GM23248 (cell line): ENCODE data around the gene PFDN1. TPM values are rescaled to one million over a fixed set of nuclear protein-coding genes. Genes with fewer than 3 reads are reported as not detected.

Experiments used
- DNase-seq: peaks from one replicate; pipeline ENCODE4 v3.0.0-alpha.2; 2015
- H2AFZ ChIP-seq: fragments of 200-600 bp; sonication (generic); 2 replicates; pipeline ENCODE4 v1.6.1; 2016; ENCODE audit warnings: antibody characterized with exemption
- H3F3A ChIP-seq: fragments of 200-600 bp; sonication (generic); 2 replicates; pipeline ENCODE4 v1.6.1; 2016; ENCODE audit warnings: mild to moderate bottlenecking, antibody characterized with exemption, mixed run types; ENCODE audit not compliant: insufficient read depth
- H3K27ac ChIP-seq: fragments of 200-600 bp; sonication (generic); 2 replicates; pipeline ENCODE4 v1.5.1; 2016; ENCODE audit warnings: mild to moderate bottlenecking
- H3K27me3 ChIP-seq: fragments of 200-600 bp; sonication (generic); replicated peaks from 2 replicates; pipeline ENCODE4 v1.6.1; 2016; ENCODE audit warnings: mild to moderate bottlenecking; ENCODE audit not compliant: insufficient read depth
- H3K36me3 ChIP-seq: fragments of 200-600 bp; sonication (generic); 2 replicates; pipeline ENCODE4 v1.6.1; 2016; ENCODE audit warnings: low read depth, mild to moderate bottlenecking
- H3K4me1 ChIP-seq: fragments of 200-600 bp; sonication (generic); 2 replicates; pipeline ENCODE4 v1.6.1; 2016; ENCODE audit warnings: mild to moderate bottlenecking; ENCODE audit not compliant: insufficient read depth
- H3K4me2 ChIP-seq: fragments of 200-600 bp; sonication (generic); one replicate; pipeline ENCODE4 v1.6.1; 2016; ENCODE audit warnings: mild to moderate bottlenecking; ENCODE audit not compliant: unreplicated experiment
- H3K4me3 ChIP-seq: fragments of 200-600 bp; sonication (generic); 2 replicates; pipeline ENCODE4 v1.5.1; 2016; ENCODE audit warnings: mild to moderate bottlenecking
- H3K79me2 ChIP-seq: fragments of 200-600 bp; sonication (generic); 2 replicates; pipeline ENCODE4 v1.6.1; 2016; ENCODE audit warnings: mild to moderate bottlenecking; ENCODE audit not compliant: insufficient read depth
- H3K9ac ChIP-seq: fragments of 200-600 bp; sonication (generic); 2 replicates; pipeline ENCODE4 v1.6.1; 2016; ENCODE audit warnings: mild to moderate bottlenecking
- H3K9me2 ChIP-seq: fragments of 200-600 bp; sonication (generic); 2 replicates; pipeline ENCODE4 v1.6.1; 2016; ENCODE audit warnings: mixed run types, mild to moderate bottlenecking, moderate library complexity; ENCODE audit not compliant: insufficient read depth
- H3K9me3 ChIP-seq: fragments of 200-600 bp; sonication (generic); one replicate; pipeline ENCODE4 v1.6.1; 2017; ENCODE audit warnings: low read depth
- H4K20me1 ChIP-seq: fragments of 200-600 bp; sonication (generic); 2 replicates; pipeline ENCODE4 v1.6.0; 2016; ENCODE audit not compliant: insufficient read depth
- EZH2 ChIP-seq: fragments of 200-600 bp; sonication (generic); IDR thresholded peaks from 2 replicates; pipeline ENCODE4 v1.6.1; 2018; ENCODE audit warnings: antibody characterized with exemption, mild to moderate bottlenecking; ENCODE audit not compliant: insufficient read depth, poor library complexity, severe bottlenecking
- EZH2phosphoT487 ChIP-seq: fragments of 200-600 bp; sonication (generic); IDR thresholded peaks from 2 replicates; pipeline ENCODE4 v1.6.1; 2018; ENCODE audit warnings: antibody characterized with exemption, moderate library complexity, mild to moderate bottlenecking, low read depth; ENCODE audit not compliant: insufficient read depth
- WGBS, 2 experiments: methylation state at CpG; one replicate each; pipeline ENCODE4 v1.1.6; 2015 to 2017; ENCODE audit warnings: low lambda C conversion rate in 2 of 2, low coverage in 1 of 2; ENCODE audit errors: missing lambda C conversion rate in 2 of 2; 5-methylcytosine and 5-hydroxymethylcytosine counted together
- in situ Hi-C: fragments of 300-500 bp; cut with MboI; formaldehyde crosslinking; loops from 2 replicates; pipeline ENCODE4 v1.15.0; 2020
- polyA plus RNA-seq: library from polyadenylated mRNA; unstranded; fragments of >200 nt; fragmentation: Nextera tagmentation; extraction: Ambion mirVana; gene quantifications from 2 replicates; pipeline ENCODE4 v1.2.1, GENCODE V29; 2016
- total RNA-seq: library from RNA; depleted of rRNA; stranded (reverse); fragments of >200 nt; shearing (Covaris generic); gene quantifications from 2 replicates; pipeline ENCODE4 v1.2.3, GENCODE V29; 2014

PFDN1 gene
- total and polyA plus RNA-seq, 2 experiments from 2014 or later: 95.8 to 99.9 TPM

GRCh38 chr5:140294753-140295152 is 8.1 kb downstream of the PFDN1 start:
- Histone ChIP-seq H3K9me2 (no peaks in the 10 kb centered on the region), H3K36me3 (0 out of 2 replicates have a peak, but pooled peaks cover 7% of the 10 kb centered on the region), H3K4me2 (peak overlapping the region; percentile 23), H3K9ac (no peak overlapping the region), H3K27me3 (no peaks in the 10 kb centered on the region), H4K20me1 (no peaks in the 10 kb centered on the region), H2AFZ (no peak overlapping the region), H3K4me3 (no peak overlapping the region), H3K9me3 (no peaks in the 10 kb centered on the region), H3F3A (peaks cover 60% of the 10 kb centered on the region), H3K79me2 (peaks cover 89% of the 10 kb centered on the region), H3K27ac (peak overlapping the region; percentile 8), H3K4me1 (peaks cover 69% of the 10 kb centered on the region)
- in situ Hi-C loops: no loop called here
- no peak for DNase-seq
- 65 to 72% methylated on average over 2 of the region's 2 CpGs for WGBS, 2 experiments
- TF ChIP-seq EZH2 (no peak), EZH2phosphoT487 (no peak)

DNA sequence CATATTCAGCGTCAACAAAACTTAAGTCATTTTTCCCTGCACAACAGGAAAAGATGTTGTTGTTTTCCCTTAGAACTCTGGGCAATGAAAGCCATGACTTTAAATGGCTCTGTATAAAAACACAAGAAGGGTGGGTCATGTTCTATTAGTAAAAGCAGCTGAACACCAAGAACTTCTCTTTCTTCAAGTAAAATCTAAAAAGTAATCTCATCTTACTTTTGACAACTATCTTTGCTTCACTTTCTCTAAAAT is 9.1 kb downstream of the PFDN1 start:
- WGBS, 2 experiments: 10 to 17% methylated on average over 1 of the region's 1 CpG
- peaks cover 60% of the 10 kb centered on the region for H3K4me1 ChIP-seq
- DNase-seq: no peak
- H3K36me3 ChIP-seq: 0 out of 2 replicates have a peak, but pooled peaks cover under 1% of the 10 kb centered on the region
- no peaks in the 10 kb centered on the region for H3K9me3 ChIP-seq
- H3F3A ChIP-seq: peaks cover 51% of the 10 kb centered on the region
- TF ChIP-seq EZH2phosphoT487: no peak
- no peak for TF ChIP-seq EZH2
- H3K9ac ChIP-seq: no peak overlapping the region
- H3K4me3 ChIP-seq: no peak overlapping the region
- H3K27ac ChIP-seq: no peak overlapping the region
- no peak overlapping the region for H2AFZ ChIP-seq
- no peaks in the 10 kb centered on the region for H4K20me1 ChIP-seq
- no peak overlapping the region for H3K4me2 ChIP-seq
- in situ Hi-C loops: no loop called here
- H3K9me2 ChIP-seq: no peaks in the 10 kb centered on the region
- no peaks in the 10 kb centered on the region for H3K27me3 ChIP-seq
- peaks cover 89% of the 10 kb centered on the region for H3K79me2 ChIP-seq

DNA sequence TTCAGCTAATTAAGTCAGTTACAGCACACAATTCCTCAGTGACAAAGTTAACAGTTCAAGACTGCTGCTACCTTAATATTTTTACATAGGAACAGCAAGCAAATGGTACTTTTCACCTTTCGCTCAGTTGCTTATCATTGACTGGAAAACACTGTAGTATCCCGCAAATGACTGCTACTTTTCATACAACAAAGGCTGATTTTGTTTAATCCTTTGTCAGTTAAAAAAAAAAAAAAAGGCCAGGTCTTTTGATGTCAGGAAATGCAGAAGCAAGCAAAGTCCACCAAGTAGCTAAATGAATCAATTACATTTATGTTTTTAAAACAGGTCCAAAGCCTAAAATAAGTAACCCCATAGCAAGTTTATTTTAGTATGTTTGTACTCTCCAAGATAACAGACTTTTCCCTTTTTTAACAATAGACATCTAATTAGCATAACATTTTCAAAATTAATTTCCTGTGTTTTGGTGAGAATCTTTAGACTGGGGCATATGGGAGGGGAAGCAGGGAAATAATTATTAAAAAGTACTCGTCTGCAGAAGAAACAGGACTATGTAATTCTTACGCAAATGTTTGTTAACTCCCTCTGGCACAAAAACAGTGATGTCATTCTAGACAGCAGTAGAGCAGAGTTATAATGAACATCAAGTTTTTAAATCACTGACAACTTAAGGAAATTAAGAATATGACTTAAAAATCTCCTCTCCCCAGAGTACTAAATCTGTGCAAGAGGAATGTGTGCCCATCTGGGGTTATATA is 9.6 kb downstream of the PFDN1 start:
- Histone ChIP-seq H3K4me1 (peaks cover 55% of the 10 kb centered on the region), H3K36me3 (no peaks in the 10 kb centered on the region), H3K4me3 (no peak overlapping the region), H2AFZ (no peak overlapping the region), H3K79me2 (peaks cover 93% of the 10 kb centered on the region), H3F3A (peaks cover 46% of the 10 kb centered on the region), H3K27me3 (no peaks in the 10 kb centered on the region), H3K27ac (no peak overlapping the region), H3K9ac (no peak overlapping the region), H3K4me2 (no peak overlapping the region), H4K20me1 (no peaks in the 10 kb centered on the region), H3K9me2 (no peaks in the 10 kb centered on the region), H3K9me3 (no peaks in the 10 kb centered on the region)
- WGBS, 2 experiments: 70 to 73% methylated on average over 4 of the region's 4 CpGs
- TF ChIP-seq EZH2 (no peak), EZH2phosphoT487 (no peak)
- peak; percentile 52 for DNase-seq
- in situ Hi-C loops: no loop called here

GRCh38 chr5:140292212-140293036 is 10.5 kb downstream of the PFDN1 start:
- Histone ChIP-seq H3K36me3 (no peaks in the 10 kb centered on the region), H2AFZ (no peak overlapping the region), H3K9ac (no peak overlapping the region), H3K4me3 (no peak overlapping the region), H3K27ac (no peak overlapping the region), H4K20me1 (no peaks in the 10 kb centered on the region), H3F3A (peaks cover 38% of the 10 kb centered on the region), H3K79me2 (peaks cover 96% of the 10 kb centered on the region), H3K4me1 (peaks cover 48% of the 10 kb centered on the region), H3K4me2 (no peak overlapping the region), H3K27me3 (no peaks in the 10 kb centered on the region), H3K9me2 (no peaks in the 10 kb centered on the region), H3K9me3 (no peaks in the 10 kb centered on the region)
- 89 to 95% methylated on average over 1 of the region's 1 CpG for WGBS, 2 experiments
- no peak for DNase-seq
- in situ Hi-C loops: no loop called here
- TF ChIP-seq EZH2phosphoT487: no peak
- TF ChIP-seq EZH2: no peak
